GM12891 (cell line): ENCODE results near the gene STARD5.
"Not testable (repeated sequence)": the region's sequence is repeated elsewhere in the genome, so short reads cannot be mapped to it uniquely, and the experiment has no call there.

Experiments
- POLR2A ChIP-seq: IDR thresholded peaks from 2 replicates; pipeline ENCODE4 v1.6.1; 2011; ENCODE audit warnings: low read depth, low read length, control low read depth
- POLR2AphosphoS5 ChIP-seq: IDR thresholded peaks from 2 replicates; pipeline ENCODE4 v1.6.1; 2011; ENCODE audit warnings: low read depth, low read length, control low read depth
- POU2F2 ChIP-seq: IDR thresholded peaks from 2 replicates; pipeline ENCODE4 v1.6.1; 2011; ENCODE audit warnings: low read depth, mild to moderate bottlenecking, control low read depth, low read length, moderate library complexity
- SPI1 ChIP-seq: IDR thresholded peaks from 2 replicates; pipeline ENCODE4 v1.6.1; 2011; ENCODE audit warnings: low read depth, low read length, control low read depth
- TAF1 ChIP-seq: IDR thresholded peaks from 2 replicates; pipeline ENCODE4 v1.6.1; 2011; ENCODE audit warnings: low read depth, low read length, control low read depth

DNA sequence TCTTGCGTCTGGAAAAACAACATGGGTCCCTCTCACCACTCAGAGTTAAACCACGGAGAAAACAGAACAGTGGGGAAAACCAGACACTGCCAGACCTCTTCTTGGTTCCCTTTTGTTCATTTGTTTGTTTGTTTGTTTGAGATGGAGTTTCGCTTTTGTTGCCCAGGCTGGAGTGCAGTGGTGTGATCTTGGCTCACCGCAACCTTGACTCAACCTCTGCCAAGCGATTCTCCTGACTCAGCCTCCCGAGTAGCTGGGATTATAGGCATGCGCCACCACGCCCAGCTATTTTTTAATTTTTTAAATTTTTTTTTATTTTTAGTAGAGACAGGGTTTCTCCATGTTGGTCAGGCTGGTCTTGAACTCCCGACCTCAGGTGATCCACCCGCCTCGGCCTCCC, 24.8 kb upstream of the STARD5 start:
- not testable (repeated sequence) for TF ChIP-seq POLR2A, TAF1, POLR2AphosphoS5, SPI1, POU2F2
